Keratinocyte (primary cell): ENCODE data around the gene NDUFS8. TPM values are rescaled to one million over a fixed set of nuclear protein-coding genes. Genes with fewer than 3 reads are reported as not detected.
A peak's percentile ranks its signal among the peaks of the same experiment; 100 is the strongest.

Experiments
- DNase-seq: peaks from one replicate; pipeline ENCODE4 v3.0.0-alpha.2; 2011; ENCODE audit warnings: low read depth, missing footprints, low spot score
- FAIRE-seq: peaks from 2 replicates; lab custom pipeline; 2011; peaks lifted over from hg19 to GRCh38; lab: Jason Lieb, UNC
- H2AFZ ChIP-seq: 2 replicates; pipeline ENCODE4 v1.6.0; 2012; ENCODE audit warnings: low read length, control low read depth, inconsistent platforms; ENCODE audit not compliant: control insufficient read depth
- H3K27ac ChIP-seq: 2 replicates; pipeline ENCODE4 v1.5.1; 2011; ENCODE audit warnings: low read length; ENCODE audit not compliant: control insufficient read depth, insufficient read depth
- H3K27me3 ChIP-seq: 3 replicates; pipeline ENCODE4 v1.6.0; 2011; ENCODE audit warnings: low read length; ENCODE audit not compliant: control insufficient read depth, insufficient read depth; ENCODE audit errors: extremely low read depth
- H3K36me3 ChIP-seq, 2 experiments: 2 replicates in 1 of 2; 3 replicates in 1 of 2; pipeline ENCODE4 v1.5.1; 2011; ENCODE audit warnings: low read length in 2 of 2, mild to moderate bottlenecking in 1 of 2; ENCODE audit not compliant: control insufficient read depth in 2 of 2, insufficient read depth in 2 of 2; ENCODE audit errors: extremely low read depth in 1 of 2
- H3K4me1 ChIP-seq: 3 replicates; pipeline ENCODE4 v1.5.1; 2011; ENCODE audit warnings: low read length; ENCODE audit not compliant: control insufficient read depth, insufficient read depth; ENCODE audit errors: extremely low read depth
- H3K4me2 ChIP-seq: 3 replicates; pipeline ENCODE4 v1.6.0; 2011; ENCODE audit warnings: low read depth, low read length; ENCODE audit not compliant: control insufficient read depth, insufficient read depth; ENCODE audit errors: extremely low read depth
- H3K4me3 ChIP-seq, 3 experiments: fragments of 200-600 bp in 1 of 3; sonication (generic) in 1 of 3; 2 replicates in 2 of 3; 3 replicates in 1 of 3; pipeline ENCODE4 v1.5.1; 2011 to 2016; ENCODE audit warnings: low read length in 3 of 3, mild to moderate bottlenecking in 3 of 3, control low read depth in 2 of 3, inconsistent platforms in 1 of 3, low read depth in 1 of 3, mixed read lengths in 1 of 3, mixed run types in 1 of 3, moderate library complexity in 1 of 3; ENCODE audit not compliant: control insufficient read depth in 2 of 3, insufficient read depth in 2 of 3; ENCODE audit errors: extremely low read depth in 1 of 3
- H3K79me2 ChIP-seq: 2 replicates; pipeline ENCODE4 v1.6.0; 2012; ENCODE audit warnings: low read length; ENCODE audit not compliant: control insufficient read depth, insufficient read depth
- H3K9ac ChIP-seq: 3 replicates; pipeline ENCODE4 v1.6.0; 2011; ENCODE audit warnings: low read length; ENCODE audit not compliant: control insufficient read depth, insufficient read depth; ENCODE audit errors: extremely low read depth
- H3K9me1 ChIP-seq: 3 replicates; pipeline ENCODE4 v1.6.0; 2011; ENCODE audit warnings: low read length; ENCODE audit not compliant: control insufficient read depth, insufficient read depth; ENCODE audit errors: extremely low read depth
- H3K9me3 ChIP-seq: 2 replicates; pipeline ENCODE4 v1.5.1; 2012; ENCODE audit warnings: low read depth, low read length; ENCODE audit not compliant: control insufficient read depth
- H4K20me1 ChIP-seq: 3 replicates; pipeline ENCODE4 v1.6.0; 2011; ENCODE audit warnings: low read length; ENCODE audit not compliant: control insufficient read depth, insufficient read depth; ENCODE audit errors: extremely low read depth
- EZH2 ChIP-seq: IDR thresholded peaks from one replicate; pipeline ENCODE4 v1.6.1; 2012; ENCODE audit warnings: inconsistent platforms, mild to moderate bottlenecking, low read length, moderate library complexity
- dilution Hi-C: fragments of 300-500 bp; cut with MboI; formaldehyde crosslinking; loops from one replicate; pipeline ENCODE4 v1.7.0; 2020; ENCODE audit warnings: low sequenced_read_pairs; ENCODE audit not compliant: extremely low pct_ligation_motif_present
- polyA plus RNA-seq, 5 experiments: library from polyadenylated mRNA; depleted of rRNA in 3 of 5; stranded (reverse) in 3 of 5; stranded (forward) in 1 of 5; unstranded in 1 of 5; fragments of >200 nt; gene quantifications; 1 replicate in 1 of 5; 2 replicates in 3 of 5; 3 replicates in 1 of 5; pipeline versions ENCODE4 v1.2.1 to v1.2.3, GENCODE V29; 2011 to 2012; ENCODE audit warnings: missing spikeins in 2 of 5, low read depth in 1 of 5, low replicate concordance in 1 of 5
- TF ChIP-seq, protein P1 (sequence below), 3 experiments: IDR thresholded peaks in 1 of 3; conservative IDR thresholded peaks in 1 of 3; optimal IDR thresholded peaks in 1 of 3; 2 replicates in 2 of 3; 3 replicates in 1 of 3; pipeline versions ENCODE3 to v1.5.1; 2011; ENCODE audit warnings: low read length in 3 of 3, mild to moderate bottlenecking in 3 of 3, moderate library complexity in 2 of 3, control low read depth in 1 of 3, inconsistent platforms in 1 of 3; ENCODE audit not compliant: insufficient read depth in 2 of 3; ENCODE audit errors: extremely low read depth in 1 of 3

NDUFS8 gene
- polyA plus RNA-seq, 1 donor (not counting 4 experiments of a cell fraction or from before 2014, with no cell fraction given), result 51.7 TPM

DNA sequence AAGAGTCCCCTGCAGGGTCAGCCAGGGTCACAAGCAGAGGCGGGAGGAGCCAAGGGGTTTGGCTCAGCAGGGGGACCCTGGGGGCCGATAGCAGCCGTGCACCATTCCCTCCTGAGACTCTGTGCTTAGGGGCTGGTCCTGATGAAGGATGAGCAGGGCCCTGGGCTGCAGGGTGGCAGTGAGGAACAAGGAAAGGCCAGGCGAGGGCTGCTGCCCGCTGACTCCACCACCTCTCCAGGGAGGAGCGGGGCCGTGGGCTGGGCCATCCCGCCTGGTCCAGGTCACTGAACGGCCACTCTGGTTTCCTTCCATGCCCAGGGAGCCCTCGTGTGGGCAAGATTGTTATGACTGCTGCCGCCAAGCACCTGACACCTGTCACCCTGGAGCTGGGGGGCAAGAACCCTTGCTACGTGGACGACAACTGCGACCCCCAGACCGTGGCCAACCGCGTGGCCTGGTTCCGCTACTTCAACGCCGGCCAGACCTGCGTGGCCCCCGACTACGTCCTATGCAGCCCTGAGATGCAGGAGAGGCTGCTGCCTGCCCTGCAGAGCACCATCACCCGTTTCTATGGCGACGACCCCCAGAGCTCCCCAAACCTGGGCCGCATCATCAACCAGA lies 9.2 kb upstream of the NDUFS8 start:
- H4K20me1 ChIP-seq, result no peaks in the 10 kb centered on the region
- H3K4me2 ChIP-seq, result no peak overlapping the region
- no peak for DNase-seq
- no peaks in the 10 kb centered on the region for H3K79me2 ChIP-seq
- no peaks in the 10 kb centered on the region for H3K9me1 ChIP-seq
- FAIRE-seq, result no peak
- peaks cover 2% of the 10 kb centered on the region for H3K4me1 ChIP-seq
- dilution Hi-C loops, result no loop called here
- no peaks in the 10 kb centered on the region for H3K27me3 ChIP-seq
- no peaks in the 10 kb centered on the region for H3K36me3 ChIP-seq
- H3K9me3 ChIP-seq, result no peaks in the 10 kb centered on the region
- no peak overlapping the region for H3K9ac ChIP-seq
- TF ChIP-seq EZH2, result no peak
- TF ChIP-seq, protein P1, sequence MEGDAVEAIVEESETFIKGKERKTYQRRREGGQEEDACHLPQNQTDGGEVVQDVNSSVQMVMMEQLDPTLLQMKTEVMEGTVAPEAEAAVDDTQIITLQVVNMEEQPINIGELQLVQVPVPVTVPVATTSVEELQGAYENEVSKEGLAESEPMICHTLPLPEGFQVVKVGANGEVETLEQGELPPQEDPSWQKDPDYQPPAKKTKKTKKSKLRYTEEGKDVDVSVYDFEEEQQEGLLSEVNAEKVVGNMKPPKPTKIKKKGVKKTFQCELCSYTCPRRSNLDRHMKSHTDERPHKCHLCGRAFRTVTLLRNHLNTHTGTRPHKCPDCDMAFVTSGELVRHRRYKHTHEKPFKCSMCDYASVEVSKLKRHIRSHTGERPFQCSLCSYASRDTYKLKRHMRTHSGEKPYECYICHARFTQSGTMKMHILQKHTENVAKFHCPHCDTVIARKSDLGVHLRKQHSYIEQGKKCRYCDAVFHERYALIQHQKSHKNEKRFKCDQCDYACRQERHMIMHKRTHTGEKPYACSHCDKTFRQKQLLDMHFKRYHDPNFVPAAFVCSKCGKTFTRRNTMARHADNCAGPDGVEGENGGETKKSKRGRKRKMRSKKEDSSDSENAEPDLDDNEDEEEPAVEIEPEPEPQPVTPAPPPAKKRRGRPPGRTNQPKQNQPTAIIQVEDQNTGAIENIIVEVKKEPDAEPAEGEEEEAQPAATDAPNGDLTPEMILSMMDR (optimal IDR thresholded peaks at IDR 0.05 in 1 of 3, IDR thresholded peaks at IDR 0.05 in 1 of 3, conservative IDR thresholded peaks at IDR 0.05 in 1 of 3; ENCODE audit: extremely low read depth in 1 of 3, insufficient read depth in 2 of 3, low read length in 3 of 3), result peak; percentile 24 to 43 (median 28)
- H3K4me3 ChIP-seq, result no peak overlapping the region
- no peak overlapping the region for H3K27ac ChIP-seq
- H2AFZ ChIP-seq, result no peak overlapping the region

DNA sequence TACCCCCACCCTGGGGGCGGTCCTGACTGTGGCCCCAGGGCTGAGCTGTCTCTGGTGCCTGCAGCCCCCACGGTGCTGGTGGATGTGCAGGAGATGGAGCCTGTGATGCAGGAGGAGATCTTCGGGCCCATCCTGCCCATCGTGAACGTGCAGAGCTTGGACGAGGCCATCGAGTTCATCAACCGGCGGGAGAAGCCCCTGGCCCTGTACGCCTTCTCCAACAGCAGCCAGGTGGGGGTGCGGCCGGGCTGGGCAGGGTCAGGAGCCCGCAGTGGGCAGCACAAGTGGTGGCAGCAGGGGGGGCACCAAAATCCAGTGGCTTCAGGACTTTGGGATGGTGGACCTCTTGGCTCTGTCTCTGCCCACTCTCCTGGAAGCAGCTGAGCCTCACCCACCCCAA lies 8.0 kb upstream of the NDUFS8 start:
- dilution Hi-C loops, result no loop called here
- Histone ChIP-seq H3K4me1 (no peaks in the 10 kb centered on the region), H3K27ac (no peak overlapping the region)

More for the DNA sequence above, 8.0 kb upstream of the NDUFS8 start:
- Histone ChIP-seq H2AFZ (no peak overlapping the region), H3K36me3 (no peaks in the 10 kb centered on the region), H3K9me3 (no peaks in the 10 kb centered on the region), H3K4me2 (no peak overlapping the region), H3K9ac (no peak overlapping the region), H3K4me3 (no peak overlapping the region), H4K20me1 (no peaks in the 10 kb centered on the region), H3K9me1 (no peaks in the 10 kb centered on the region), H3K27me3 (no peaks in the 10 kb centered on the region), H3K79me2 (no peaks in the 10 kb centered on the region)
- FAIRE-seq (no peak), DNase-seq (no peak)
- TF ChIP-seq, protein P1 (optimal IDR thresholded peaks at IDR 0.05 in 1 of 3, IDR thresholded peaks at IDR 0.05 in 1 of 3, conservative IDR thresholded peaks at IDR 0.05 in 1 of 3; ENCODE audit: extremely low read depth in 1 of 3, insufficient read depth in 2 of 3, low read length in 3 of 3), result no peak
- no peak for TF ChIP-seq EZH2
